Renal cortex interstitium (tissue), 11 donors: ENCODE measurements around the gene CERK. TPM values are rescaled to one million over a fixed set of nuclear protein-coding genes. Genes with fewer than 3 reads are reported as not detected.

Experiments
- DNase-seq, 11 donors: peaks; one replicate each; pipeline ENCODE4 v3.0.0-alpha.2; 2013; ENCODE audit warnings: low read depth in 9 of 11, low spot score in 4 of 11; ENCODE audit errors: extremely low read depth in 1 of 11
- polyA plus RNA-seq, 3 donors: library from polyadenylated mRNA; unstranded; fragments of 120-200 nt; gene quantifications; one replicate each; pipeline ENCODE4 v1.2.1, GENCODE V29; 2013; ENCODE audit not compliant: insufficient read length in 3 of 3

The CERK gene
- polyA plus RNA-seq, 3 donors = 47.2 to 56.6 (median 51.0) TPM

DNA sequence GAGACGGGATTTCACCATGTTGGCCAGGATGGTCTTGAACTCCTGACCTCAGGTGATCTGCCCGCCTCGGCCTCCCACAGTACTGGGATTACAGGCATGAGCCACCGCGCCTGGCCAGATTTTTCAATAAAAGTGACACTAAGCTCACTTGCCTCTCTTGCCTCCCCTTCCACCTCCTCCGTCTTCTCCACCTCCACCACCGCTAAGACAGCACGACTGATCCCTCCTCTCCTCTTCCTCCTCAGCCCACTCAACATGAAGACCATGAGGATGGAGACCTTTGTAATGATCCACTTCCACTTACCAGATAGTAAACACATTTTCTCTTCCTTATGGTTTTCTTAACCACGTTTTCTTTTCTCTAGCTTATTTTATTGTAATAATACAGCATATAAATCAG is 14.2 kb downstream of the CERK start:
- DNase-seq = no peak

DNA sequence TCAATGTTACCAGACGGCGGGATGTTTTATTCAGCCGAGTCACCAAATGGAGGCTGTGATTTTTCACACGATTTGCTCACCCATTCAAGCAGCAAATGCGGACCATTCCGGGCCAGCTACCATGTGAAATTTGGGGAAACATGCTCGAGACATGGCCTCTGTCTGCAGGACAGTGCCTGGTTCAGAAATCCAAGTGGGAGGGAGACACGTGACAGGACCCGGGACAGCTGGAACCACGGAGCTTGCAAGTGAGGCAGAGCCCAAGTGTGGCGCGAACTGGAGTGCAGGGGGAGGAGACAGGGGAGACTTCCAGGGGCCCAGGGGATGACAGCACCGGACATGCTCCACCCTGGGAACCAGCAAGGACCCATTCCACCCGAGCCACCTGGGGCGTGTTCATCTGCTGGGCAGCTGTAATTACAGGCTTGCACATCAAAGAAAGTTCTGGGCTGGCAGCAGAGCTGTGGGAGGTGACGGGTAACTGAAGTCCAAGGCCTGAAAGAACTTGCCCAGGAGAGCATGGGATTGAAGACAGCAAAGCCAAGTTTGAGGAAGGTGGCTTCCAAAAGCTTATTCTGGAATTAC is 16.5 kb downstream of the CERK start:
- no peak for DNase-seq

GRCh38 chr22:46719921-46720320 is 18.1 kb downstream of the CERK start:
- no peak for DNase-seq

GRCh38 chr22:46714550-46714949 is 23.5 kb downstream of the CERK start:
- DNase-seq = no peak

DNA sequence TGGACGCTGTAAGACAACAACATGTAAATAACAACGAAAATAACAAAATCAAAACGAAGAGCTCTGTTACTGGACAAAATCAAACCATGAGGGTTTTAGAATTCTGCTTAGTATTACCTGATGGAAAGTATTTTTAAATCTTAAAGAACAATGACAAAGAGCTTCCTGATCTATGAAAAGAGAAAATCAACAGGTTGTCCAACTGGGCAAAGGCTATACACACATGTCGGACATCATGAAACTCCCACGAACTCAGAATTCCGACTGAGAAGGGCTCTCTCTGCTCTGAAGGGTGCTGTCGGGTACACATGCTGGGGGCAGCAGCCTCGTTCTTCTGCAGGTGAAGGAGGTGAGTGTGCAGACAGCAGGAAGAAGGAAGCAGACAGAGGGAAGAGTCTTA is 25.8 kb downstream of the CERK start:
- DNase-seq = no peak

- no peak for DNase-seq
Observed at GRCh38 chr22:46710806-46711205, 27.2 kb downstream of the CERK start.

DNA sequence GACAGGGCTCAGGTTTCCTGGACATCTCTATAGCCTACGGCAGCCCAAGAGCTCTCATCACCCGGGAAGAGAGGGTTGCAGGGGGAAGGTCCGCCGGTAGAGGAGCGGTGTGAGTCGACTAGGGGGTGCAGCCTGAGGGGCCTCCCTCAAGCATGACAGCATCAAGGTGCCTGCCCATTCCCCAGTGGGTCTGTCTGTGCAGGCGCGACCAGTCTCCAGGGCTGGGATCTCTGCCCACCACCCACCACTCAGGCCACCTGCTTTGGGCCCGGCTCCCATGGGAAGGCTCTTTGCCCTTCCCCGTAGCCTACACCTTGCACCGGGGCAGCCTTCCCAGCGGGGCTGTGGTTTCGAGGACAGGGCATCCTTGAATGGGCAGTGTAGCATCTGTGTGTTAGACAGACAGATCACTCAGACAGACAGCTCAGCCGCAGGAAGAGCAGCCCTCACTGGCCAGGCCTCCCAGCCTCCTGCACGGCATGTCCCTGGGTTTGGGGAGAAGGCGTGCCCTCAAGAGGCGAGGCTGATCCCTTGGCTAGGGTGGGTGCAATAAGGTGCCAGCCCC is 29.2 kb downstream of the CERK start:
- no peak for DNase-seq

- DNase-seq = no peak
Observed at GRCh38 chr22:46707827-46708570, 30.1 kb downstream of the CERK start.

DNA sequence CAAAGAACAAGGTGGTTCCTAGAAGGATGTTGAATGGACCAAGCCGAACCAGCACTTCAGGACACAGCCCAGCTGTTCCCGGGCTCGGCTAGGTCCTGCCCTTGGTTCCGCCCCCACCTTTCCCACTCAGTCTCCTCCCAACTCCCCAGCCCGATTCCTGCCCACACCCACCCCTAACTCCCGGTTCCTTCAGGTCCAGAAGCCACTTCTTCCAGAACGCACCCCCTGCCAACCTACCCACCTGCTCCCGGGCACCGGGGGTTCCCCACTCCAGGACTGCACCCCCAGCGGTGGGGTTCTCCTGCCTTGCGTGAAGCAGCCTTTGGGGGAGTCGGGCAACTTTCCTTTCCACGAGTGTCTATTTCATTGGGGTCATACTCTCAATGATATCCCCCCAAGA is 30.7 kb downstream of the CERK start:
- DNase-seq = no peak

- no peak for DNase-seq
Observed at GRCh38 chr22:46706060-46706459, 32.0 kb downstream of the CERK start.

- no peak for DNase-seq
Observed at GRCh38 chr22:46703996-46704370, 34.1 kb downstream of the CERK start.

DNA sequence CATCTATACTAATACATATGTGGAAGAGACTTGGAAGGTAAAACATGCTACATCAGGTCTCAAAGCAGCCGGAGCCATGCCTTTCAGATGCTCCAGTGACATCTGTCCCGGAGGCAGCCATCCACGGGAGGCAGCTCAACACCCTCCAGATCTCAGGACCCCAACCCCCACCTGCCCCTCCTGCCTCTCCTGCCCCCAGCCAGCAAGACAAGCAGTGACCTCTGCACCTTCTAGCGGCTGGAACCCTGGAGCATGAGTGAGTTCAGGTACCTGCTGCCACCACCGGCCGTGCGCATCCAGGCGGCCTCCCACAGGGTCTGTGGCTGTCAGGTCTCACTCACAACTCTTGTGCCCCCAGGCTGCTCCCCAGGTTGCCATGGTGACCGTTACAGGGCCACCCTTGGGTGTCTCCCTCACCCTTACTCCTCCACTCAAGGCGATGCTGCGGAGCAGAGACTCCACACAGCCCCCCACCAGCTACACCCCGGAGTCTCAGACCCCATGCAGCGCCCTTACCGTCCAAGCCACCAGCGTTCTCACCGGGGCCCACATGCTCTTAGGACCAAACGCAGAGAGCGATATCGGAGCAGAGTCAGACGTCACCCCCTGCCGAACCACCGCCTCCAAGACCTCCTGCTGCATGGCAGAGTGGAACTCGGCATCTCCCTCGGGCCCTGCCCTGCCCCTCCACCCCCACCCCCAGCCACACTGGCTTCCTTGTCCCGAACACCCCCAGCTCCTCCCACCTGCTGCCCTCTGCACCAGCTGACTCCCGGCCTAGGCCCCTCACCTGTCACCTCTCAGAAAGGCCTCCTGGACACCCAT is 34.7 kb downstream of the CERK start:
- DNase-seq = no peak

DNA sequence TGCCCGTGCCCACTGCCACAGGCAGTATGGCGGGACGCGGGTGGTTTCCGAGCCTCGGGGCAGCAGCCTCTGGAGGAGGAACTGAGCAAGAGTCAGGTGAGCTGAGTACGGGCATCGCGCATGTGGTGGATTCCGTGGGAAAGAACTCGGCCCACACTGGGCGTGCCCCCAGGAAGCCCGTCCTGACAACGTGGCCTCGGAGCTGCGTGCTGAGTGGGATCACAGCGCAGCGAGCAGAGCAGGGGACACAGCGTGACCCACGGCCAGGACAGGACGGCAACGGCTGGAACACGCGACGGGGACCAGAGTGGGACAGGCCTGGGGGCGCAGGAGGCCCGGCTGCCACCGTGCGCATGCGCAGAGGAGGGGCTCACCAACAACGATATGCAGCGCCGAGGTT is 36.8 kb downstream of the CERK start:
- DNase-seq = no peak

DNA sequence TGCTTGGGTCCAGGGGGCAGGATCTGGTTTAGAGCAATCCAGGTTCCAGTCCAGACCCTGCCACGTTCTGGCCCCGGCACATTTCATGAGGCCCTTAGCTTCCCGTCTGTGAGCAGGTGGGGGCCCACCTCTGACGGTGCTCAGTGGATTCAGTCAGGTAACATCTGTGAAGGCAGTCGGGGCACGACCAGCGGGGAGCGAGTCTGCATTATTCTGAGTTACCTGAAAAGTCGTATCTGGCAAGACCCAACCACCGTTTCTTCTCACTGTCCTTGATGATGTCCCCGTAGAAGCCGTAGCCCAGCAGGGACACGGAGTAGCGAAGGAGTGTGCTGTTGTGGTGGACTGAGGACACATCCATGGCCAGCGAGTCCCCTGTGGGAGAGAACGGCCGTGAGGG is 39.0 kb downstream of the CERK start:
- no peak for DNase-seq

DNA sequence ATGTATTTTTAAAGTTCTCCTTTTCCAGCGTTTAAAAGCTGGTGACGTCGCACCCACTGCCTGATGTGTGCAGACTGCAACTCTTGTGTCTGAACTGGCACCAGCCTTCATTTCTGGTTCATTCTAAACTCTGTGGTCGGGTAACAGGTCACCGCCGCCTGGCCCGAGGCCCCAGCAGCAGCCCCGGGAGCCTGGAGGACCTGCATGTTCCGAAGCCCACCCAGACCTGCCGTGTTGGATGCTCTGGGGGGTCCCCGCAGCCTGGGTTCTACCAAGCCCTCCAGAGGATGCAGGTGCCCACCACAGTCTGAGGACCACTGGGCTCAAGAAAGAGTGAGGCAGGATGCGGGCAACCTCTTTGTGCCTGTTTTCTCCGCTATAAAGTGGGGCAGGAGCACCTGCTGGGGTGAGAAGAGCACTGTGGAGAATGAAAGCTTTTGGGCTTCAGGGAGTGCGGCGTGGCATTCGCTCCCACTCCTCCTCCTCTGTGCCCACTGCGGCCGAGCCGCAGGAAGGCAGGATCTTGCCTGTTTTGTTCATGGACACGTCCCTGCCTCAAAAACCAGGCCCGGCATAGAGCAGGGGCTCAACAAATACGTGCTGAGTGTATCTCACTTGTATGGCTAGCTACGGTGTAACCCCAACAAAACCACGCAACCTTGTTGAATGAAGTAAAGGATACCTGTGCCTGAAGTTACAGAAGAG is 40.1 kb downstream of the CERK start:
- DNase-seq = no peak

GRCh38 chr22:46696614-46697013 is 41.4 kb downstream of the CERK start:
- no peak for DNase-seq

DNA sequence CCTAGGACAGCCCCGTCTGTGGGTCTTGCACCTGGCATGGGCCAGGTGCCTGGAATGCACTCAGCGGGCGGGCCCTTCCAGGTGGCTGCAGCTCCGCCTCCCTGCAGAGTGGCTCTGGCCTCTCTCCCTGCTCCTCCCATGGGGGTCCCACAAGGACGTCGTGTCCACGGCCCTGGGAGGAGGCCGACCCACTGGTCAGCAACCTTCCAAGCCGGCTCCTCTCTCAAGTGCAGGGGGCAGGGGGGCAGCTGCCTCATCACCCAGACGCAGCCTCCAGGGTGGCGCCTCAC is 41.9 kb downstream of the CERK start:
- DNase-seq = no peak

DNA sequence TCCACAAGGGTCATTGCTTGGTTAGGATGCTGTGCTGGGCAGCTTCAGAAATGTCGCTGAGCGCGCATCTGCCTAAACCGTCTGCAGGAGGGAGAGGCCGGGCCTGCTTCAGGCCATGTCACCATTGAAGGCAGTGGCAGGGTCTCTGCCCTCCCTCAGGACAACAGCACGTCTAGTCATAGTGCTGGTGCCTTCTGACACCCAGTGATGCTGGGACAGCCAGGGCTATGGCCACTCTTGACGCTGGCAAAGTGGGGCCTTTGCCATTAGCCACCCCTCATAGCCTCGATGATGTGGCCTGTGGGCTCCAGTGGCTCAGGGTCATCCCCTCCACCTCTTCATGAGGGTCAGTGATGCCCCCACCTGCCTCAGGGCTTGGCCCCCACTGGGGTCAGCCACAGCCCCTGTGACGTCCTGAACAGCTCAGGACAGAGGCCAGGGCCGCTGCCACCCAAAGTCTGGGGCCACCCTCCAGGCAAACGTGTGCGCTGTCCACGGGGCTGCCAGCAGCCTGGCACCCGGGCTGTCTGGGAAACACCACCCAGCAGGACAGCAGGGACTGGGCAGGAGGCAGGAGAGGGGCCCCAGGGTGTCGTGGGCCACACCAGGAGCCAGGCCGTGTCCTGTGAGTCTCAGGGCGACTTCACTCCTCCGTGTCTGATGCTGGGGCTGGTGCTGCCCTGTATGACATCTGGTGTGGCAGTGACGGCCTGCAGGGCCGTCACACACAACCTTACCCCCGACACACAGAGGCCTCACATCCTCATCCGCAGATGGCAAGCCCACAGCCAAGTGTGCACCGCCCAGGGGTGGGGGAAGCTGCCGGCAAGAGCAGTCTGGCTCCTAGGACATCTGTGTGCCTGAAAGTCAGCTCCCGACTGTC is 42.5 kb downstream of the CERK start:
- DNase-seq = no peak
